Ascending aorta (tissue), 2 donors: Measurements from ENCODE around the gene AKAP13. TPM values are rescaled to one million over a fixed set of nuclear protein-coding genes. Genes with fewer than 3 reads are reported as not detected.
"Not testable (repeated sequence)": the region's sequence is repeated elsewhere in the genome, so short reads cannot be mapped to it uniquely, and the experiment has no call there.

Experiments used
- DNase-seq, 2 donors: peaks; one replicate each; pipeline ENCODE4 v3.0.0-alpha.2; 2019; ENCODE audit warnings: low spot score in 2 of 2
- H3K27ac ChIP-seq, 2 donors: fragments of 200-600 bp; sonication (generic); one replicate each; pipeline ENCODE4 v1.5.1; 2016 to 2017; ENCODE audit warnings: mild to moderate bottlenecking in 1 of 2
- H3K27me3 ChIP-seq: fragments of 200-600 bp; sonication (generic); one replicate; pipeline ENCODE4 v1.5.1; 2017
- H3K36me3 ChIP-seq, 2 donors: fragments of 200-600 bp; sonication (generic); one replicate each; pipeline ENCODE4 v1.5.1; 2016
- H3K4me1 ChIP-seq, 2 donors: fragments of 200-600 bp; sonication (generic); one replicate each; pipeline ENCODE4 v1.5.1; 2016 to 2017; ENCODE audit warnings: mild to moderate bottlenecking in 1 of 2
- H3K4me3 ChIP-seq, 2 donors: fragments of 200-600 bp; sonication (generic); one replicate each; pipeline ENCODE4 v1.5.1; 2016 to 2017; ENCODE audit warnings: mild to moderate bottlenecking in 1 of 2
- H3K9me3 ChIP-seq, 2 donors: fragments of 200-600 bp; sonication (generic); one replicate each; pipeline ENCODE4 v1.5.1; 2016
- CTCF ChIP-seq, 3 experiments: fragments of 200-600 bp in 2 of 3; fragments of 450-650 bp in 1 of 3; sonication (generic) in 2 of 3; IDR thresholded peaks; one replicate each; pipeline ENCODE4 v1.5.1; 2016 to 2019; ENCODE audit warnings: antibody characterized with exemption in 3 of 3, mild to moderate bottlenecking in 1 of 3, moderate library complexity in 1 of 3
- intact Hi-C: fragments of 100-400 bp; cut with DNase I; formaldehyde crosslinking; loops from one replicate; pipeline ENCODE4 v1.15.1; 2023
- total RNA-seq: library from RNA; depleted of rRNA; stranded (reverse); fragments of >200 nt; gene quantifications from one replicate; pipeline ENCODE4 v1.1.0, GENCODE V29; 2016

AKAP13 gene
- total RNA-seq, 1 donor from 2014 or later = 74.3 TPM

GRCh38 chr15:85792912-85793590 lies 412.6 kb downstream of the AKAP13 start:
- no peaks in the 10 kb centered on the region for H3K36me3 ChIP-seq
- intact Hi-C loops = no loop called here
- H3K27ac ChIP-seq = peak overlapping the region in 1 of 2 donors; percentile 90
- H3K4me1 ChIP-seq = peaks cover 0 to 11% of the 10 kb centered on the region in 2 donors
- no peaks in the 10 kb centered on the region for H3K27me3 ChIP-seq
- H3K9me3 ChIP-seq = no peaks in the 10 kb centered on the region
- H3K4me3 ChIP-seq = peak overlapping the region; percentile 75 to 77
- no peak for DNase-seq
- no peak for TF ChIP-seq CTCF (IDR thresholded peaks at IDR 0.05)

GRCh38 chr15:85793641-85794597 lies 413.5 kb downstream of the AKAP13 start:
- Histone ChIP-seq H3K9me3 (no peaks in the 10 kb centered on the region), H3K27me3 (no peaks in the 10 kb centered on the region), H3K4me3 (peak overlapping the region; percentile 75 to 77), H3K36me3 (no peaks in the 10 kb centered on the region), H3K4me1 (peaks cover 0 to 11% of the 10 kb centered on the region in 2 donors), H3K27ac (peak overlapping the region; percentile 90 to 91)
- TF ChIP-seq CTCF (IDR thresholded peaks at IDR 0.05) = no peak
- peak in 1 of 2 donors; percentile 51 for DNase-seq
- intact Hi-C loops = loop anchor here (2.0 kb wide), 1 partner anchor 63 kb away; no protein-coding TSS in a partner anchor

- Histone ChIP-seq H3K4me1 (peaks cover 0 to 11% of the 10 kb centered on the region in 2 donors), H3K36me3 (no peaks in the 10 kb centered on the region), H3K4me3 (peak within 1 kb of the TSS; percentile 75 to 77), H3K27ac (peak within 1 kb of the TSS; percentile 90 to 91), H3K27me3 (no peaks in the 10 kb centered on the region), H3K9me3 (no peaks in the 10 kb centered on the region)
- DNase-seq = peak; percentile 82 to 97
- TF ChIP-seq CTCF (IDR thresholded peaks at IDR 0.05) = no peak
- intact Hi-C loops = loop anchor here (2.0 to 5.0 kb wide), 2 partner anchors 32 to 64 kb away; no protein-coding TSS in a partner anchor
Measured at GRCh38 chr15:85794598-85795336, 414.4 kb downstream of the AKAP13 start, which contains the start of gene KLHL25. Gene KLHL25, minus strand, starts transcription at chr15:85794925. Its CDS starts 25,115 bp downstream, at chr15:85769810.

- peak in 1 of 2 donors; percentile 59 for DNase-seq
- TF ChIP-seq CTCF (IDR thresholded peaks at IDR 0.05) = no peak
- H3K4me3 ChIP-seq = peak overlapping the region in 1 of 2 donors; percentile 75
- no peaks in the 10 kb centered on the region for H3K27me3 ChIP-seq
- H3K36me3 ChIP-seq = no peaks in the 10 kb centered on the region
- H3K9me3 ChIP-seq = no peaks in the 10 kb centered on the region
- intact Hi-C loops = loop anchor here (2.0 to 5.0 kb wide), 2 partner anchors 33 to 65 kb away; no protein-coding TSS in a partner anchor
- no peak overlapping the region for H3K27ac ChIP-seq
- H3K4me1 ChIP-seq = peaks cover 0 to 11% of the 10 kb centered on the region in 2 donors
Measured at GRCh38 chr15:85795337-85796305, 415.2 kb downstream of the AKAP13 start.

- H3K27me3 ChIP-seq, H3K9me3 ChIP-seq, H3K36me3 ChIP-seq, H3K27ac ChIP-seq, H3K4me3 ChIP-seq: not testable (repeated sequence)
- intact Hi-C loops = loop anchor here (5.0 kb wide), 1 partner anchor 34 kb away; no protein-coding TSS in a partner anchor
- H3K4me1 ChIP-seq = peaks cover 0 to 11% of the 10 kb centered on the region in 2 donors
- DNase-seq = peak in 1 of 2 donors; percentile 45
Measured at GRCh38 chr15:85796371-85796770, 416.0 kb downstream of the AKAP13 start.
